Measurements from ENCODE around the gene TRIM62.

The TRIM62 gene

GRCh38 chr1:33181921-33182341 is at the start of gene TRIM62:
Gene TRIM62, minus strand, starts transcription at chr1:33182043. Its CDS starts 611 bp downstream, at chr1:33181432.
- DNase-seq: peak; percentile 66

GRCh38 chr1:33231166-33231565 is 49.3 kb upstream of the TRIM62 start:
- DNase-seq: no peak

- DNase-seq: no peak
Measured at GRCh38 chr1:33228935-33229487, 47.2 kb upstream of the TRIM62 start.

GRCh38 chr1:33225586-33225985 is 43.7 kb upstream of the TRIM62 start:
- no peak for DNase-seq

- no peak for DNase-seq
Measured at GRCh38 chr1:33224166-33224707, 42.4 kb upstream of the TRIM62 start.

GRCh38 chr1:33222381-33222780 is 40.5 kb upstream of the TRIM62 start:
- DNase-seq: no peak

GRCh38 chr1:33221385-33221758 is 39.5 kb upstream of the TRIM62 start:
- DNase-seq: no peak

GRCh38 chr1:33220676-33221384 is 39.0 kb upstream of the TRIM62 start:
- no peak for DNase-seq

GRCh38 chr1:33219886-33220661 is 38.2 kb upstream of the TRIM62 start:
- DNase-seq: no peak

- DNase-seq: no peak
Measured at GRCh38 chr1:33211972-33212371, 30.1 kb upstream of the TRIM62 start.

GRCh38 chr1:33206340-33206739 is 24.5 kb upstream of the TRIM62 start:
- DNase-seq: no peak

GRCh38 chr1:33195556-33195955 is 13.7 kb upstream of the TRIM62 start:
- DNase-seq: no peak

- no peak for DNase-seq
Measured at GRCh38 chr1:33191731-33192275, 10.0 kb upstream of the TRIM62 start.

GRCh38 chr1:33190701-33191100 is 8.9 kb upstream of the TRIM62 start:
- no peak for DNase-seq

GRCh38 chr1:33188572-33189275 is 6.9 kb upstream of the TRIM62 start:
- no peak for DNase-seq

GRCh38 chr1:33186936-33187335 is 5.1 kb upstream of the TRIM62 start:
- no peak for DNase-seq

- DNase-seq: no peak
Measured at GRCh38 chr1:33185541-33185940, 3.7 kb upstream of the TRIM62 start.

GRCh38 chr1:33183306-33183705 is 1.5 kb upstream of the TRIM62 start:
- DNase-seq: no peak

GRCh38 chr1:33182896-33183295 is 1.1 kb upstream of the TRIM62 start:
- DNase-seq: no peak

GRCh38 chr1:33182401-33182841 is 578 bp upstream of the TRIM62 start:
- no peak for DNase-seq

- DNase-seq: peak; percentile 61
Measured at GRCh38 chr1:33180911-33181890, 642 bp downstream of the TRIM62 start.
